Activated CD4-positive, alpha-beta T cell treated with anti-CD3 and anti-CD28 coated beads for 48 hours (primary cell): ENCODE measurements around the gene OSCP1.

Experiments
- DNase-seq: peaks from one replicate; pipeline ENCODE4 v3.0.0-alpha.2; 2020

Gene OSCP1

GRCh38 chr1:36400825-36401601 is 49.2 kb downstream of the OSCP1 start:
- DNase-seq = peak; percentile 80

- no peak for DNase-seq
These were observed 49.8 kb downstream of the OSCP1 start for GRCh38 chr1:36400514-36400824.

GRCh38 chr1:36398370-36398977 is 51.8 kb downstream of the OSCP1 start:
- no peak for DNase-seq

- DNase-seq = peak; percentile 95
These were observed 52.6 kb downstream of the OSCP1 start, which contains the start of gene LSM10 for GRCh38 chr1:36397378-36398230. TSS of gene LSM10 (minus strand) at chr1:36397908. CDS start at chr1:36394129, 3,779 bp downstream.

GRCh38 chr1:36397083-36397377 is 53.2 kb downstream of the OSCP1 start:
- peak; percentile 56 for DNase-seq

- DNase-seq = peak; percentile 40
These were observed 53.9 kb downstream of the OSCP1 start for GRCh38 chr1:36396359-36396758.

GRCh38 chr1:36393686-36394085 is 56.6 kb downstream of the OSCP1 start:
- no peak for DNase-seq

GRCh38 chr1:36392836-36393235 is 57.4 kb downstream of the OSCP1 start:
- no peak for DNase-seq

- no peak for DNase-seq
These were observed 59.0 kb downstream of the OSCP1 start for GRCh38 chr1:36391271-36391670.

GRCh38 chr1:36390411-36390810 is 59.8 kb downstream of the OSCP1 start:
- no peak for DNase-seq

GRCh38 chr1:36389999-36390398 is 60.3 kb downstream of the OSCP1 start:
- DNase-seq = no peak

- DNase-seq = no peak
These were observed 61.0 kb downstream of the OSCP1 start for GRCh38 chr1:36389261-36389660.

GRCh38 chr1:36387141-36387949 is 62.9 kb downstream of the OSCP1 start:
- DNase-seq = no peak

GRCh38 chr1:36386265-36387140 is 63.7 kb downstream of the OSCP1 start:
- peak; percentile 94 for DNase-seq

- peak; percentile 98 for DNase-seq
These were observed 64.6 kb downstream of the OSCP1 start, which contains the start of gene STK40 for GRCh38 chr1:36385410-36386264. TSS of gene STK40 (minus strand) at chr1:36385924. CDS start at chr1:36361332, 24,592 bp downstream.

GRCh38 chr1:36384542-36385409 is 65.5 kb downstream of the OSCP1 start:
- peak; percentile 31 for DNase-seq

GRCh38 chr1:36383240-36383639 is 67.0 kb downstream of the OSCP1 start:
- DNase-seq = no peak

GRCh38 chr1:36382669-36383068 is 67.6 kb downstream of the OSCP1 start:
- DNase-seq = no peak

GRCh38 chr1:36382231-36382630 is 68.0 kb downstream of the OSCP1 start:
- DNase-seq = no peak

GRCh38 chr1:36381405-36381804 is 68.8 kb downstream of the OSCP1 start:
- no peak for DNase-seq
